Heart right ventricle (tissue), 16 donors: ENCODE measurements around the gene HRCT1. TPM values are rescaled to one million over a fixed set of nuclear protein-coding genes. Genes with fewer than 3 reads are reported as not detected.
"Not testable (repeated sequence)": the region's sequence is repeated elsewhere in the genome, so short reads cannot be mapped to it uniquely, and the experiment has no call there.

Experiments used
- ATAC-seq, 8 donors: fragments of 200-7000 bp; cut with Tn5 transposase; one replicate each; pipeline ENCODE4 v1.9.1; 2020; ENCODE audit warnings: mild to moderate bottlenecking in 8 of 8, moderate library complexity in 8 of 8, moderate number of reproducible peaks in 1 of 8
- DNase-seq, 2 donors: peaks; one replicate each; pipeline ENCODE4 v3.0.0-alpha.2; 2020
- H3K27ac ChIP-seq, 10 donors: fragments of 200-600 bp; sonication (generic) in 2 of 10; one replicate each; pipeline versions ENCODE4 v1.5.0 to v1.8.0; 2020 to 2022; ENCODE audit warnings: mild to moderate bottlenecking in 3 of 10
- H3K27me3 ChIP-seq, 7 donors: fragments of 200-600 bp; one replicate each; pipeline ENCODE4 v1.8.0; 2021 to 2022; ENCODE audit warnings: mild to moderate bottlenecking in 2 of 7
- H3K36me3 ChIP-seq, 9 donors: fragments of 200-600 bp; sonication (generic) in 1 of 9; one replicate each; pipeline versions ENCODE4 v1.5.0 to v1.8.0; 2020 to 2022; ENCODE audit warnings: mild to moderate bottlenecking in 2 of 9
- H3K4me1 ChIP-seq, 9 donors: fragments of 200-600 bp; sonication (generic) in 1 of 9; one replicate each; pipeline versions ENCODE4 v1.5.0 to v1.8.0; 2020 to 2022; ENCODE audit warnings: mild to moderate bottlenecking in 4 of 9
- H3K4me3 ChIP-seq, 10 donors: fragments of 200-600 bp; sonication (generic) in 2 of 10; one replicate each; pipeline versions ENCODE4 v1.5.0 to v1.8.0; 2020 to 2022; ENCODE audit warnings: mild to moderate bottlenecking in 7 of 10, moderate library complexity in 2 of 10
- H3K9me3 ChIP-seq, 11 donors: fragments of 200-600 bp in 10 of 11; sonication (generic) in 2 of 11; one replicate each; pipeline versions ENCODE4 v1.5.0 to v1.8.0; 2013 to 2022; ENCODE audit warnings: mild to moderate bottlenecking in 2 of 11, control low read depth in 1 of 11, moderate library complexity in 1 of 11
- CTCF ChIP-seq, 9 donors: fragments of 200-600 bp; sonication (generic) in 2 of 9; IDR thresholded peaks; one replicate each; pipeline versions ENCODE4 v1.5.0 to v1.8.0; 2021 to 2022; ENCODE audit warnings: antibody characterized with exemption in 9 of 9, mild to moderate bottlenecking in 5 of 9, moderate library complexity in 1 of 9
- WGBS, 2 donors: extraction: QIAGEN DNeasy Blood & Tissue Kit; methylation state at CpG; one replicate each; pipeline ENCODE4 v1.1.7; 2013; ENCODE audit warnings: inconsistent platforms in 1 of 2; 5-methylcytosine and 5-hydroxymethylcytosine counted together
- intact Hi-C, 10 donors: fragments of 100-400 bp; cut with DNase I; formaldehyde crosslinking; loops; one replicate each; pipeline versions ENCODE4 v1.11.1 to v1.14.2; 2022
- polyA plus RNA-seq, 2 donors: library from polyadenylated mRNA; stranded (reverse); fragments of 200-250 nt; gene quantifications; one replicate each; pipeline ENCODE4 v1.2.3, GENCODE V29; 2013
- total RNA-seq, 10 donors: library from RNA; stranded (reverse); fragmentation: NEBNext Ultra II Directional in 3 of 10; extraction: Animal tissue kit (Norgen Biotek cat#: 25700) in 3 of 10; gene quantifications; one replicate each; pipeline versions ENCODE4 v1.2.1 to v1.2.4, GENCODE V29; 2021 to 2023
- donor health status: Arrhythmogenic right ventricular cardiomyopathy.
- donor health status: ischemic (EF 13 %, LVEDD 7.1; RV severe dilation, severe dysfunction).
- donor health status: healthy with polysubstance abuse.
- donor health status: DM: no; HTN: yes; CAD: no.
- donor health status: DM: no; HTN: no; CAD: no.
- donor health status: ischemic (EF 25% LVEDD 6.9; RV normal size, moderate dysfunction).
- donor health status: ischemic (EF 25% LVEDD 5.7; RV mildly dilated, moderate dysfunction).
- donor health status: healthy.
- donor health status: DM: yes; HTN: yes; CAD: no.
- donor health status: Ischemic cardiomyopathy.
- donor health status: ischemic (EF 35%, LVEDD 5.7; RV mildly dilated, moderate dysfunction).
- donor health status: nonischemic (EF 11% LVEDD 7.7; RV severe dilation, severe dysfunction).
- donor health status: DM: yes; HTN: yes; CAD: no.
- donor health status: PGD.
- donor health status: ischemic (EF 29% LVEDD 5.4; RV normal size, mild dysfunction).
- donor health status: nonischemic (EF 23%, LVEDD 6.1; RV moderate dilation, normal function).

The HRCT1 gene
- total and polyA plus RNA-seq, 12 donors, result 1.5 to 13.9 (median 3.2) TPM

- no peak overlapping the region for H3K4me3 ChIP-seq
- H3K27me3 ChIP-seq, result no peaks in the 10 kb centered on the region
- DNase-seq (no peak), ATAC-seq (no peak)
- no peaks in the 10 kb centered on the region for H3K36me3 ChIP-seq
- WGBS, 2 donors, result 96 to 97% methylated on average over 3 of the region's 3 CpGs
- TF ChIP-seq CTCF (IDR thresholded peaks at IDR 0.05), result no peak
- H3K4me1 ChIP-seq, result peaks cover 0 to 27% (median 0%) of the 10 kb centered on the region in 9 donors
- intact Hi-C loops, result no loop called here
- no peak overlapping the region for H3K27ac ChIP-seq
- H3K9me3 ChIP-seq, result no peaks in the 10 kb centered on the region
These were observed 26.7 kb downstream of the HRCT1 start for GRCh38 chr9:35932735-35933134.

GRCh38 chr9:35933550-35934067, 27.6 kb downstream of the HRCT1 start:
- no peak overlapping the region for H3K4me3 ChIP-seq
- no peak for ATAC-seq
- no peaks in the 10 kb centered on the region for H3K9me3 ChIP-seq
- H3K4me1 ChIP-seq, result peaks cover 0 to 20% (median 0%) of the 10 kb centered on the region in 9 donors
- H3K36me3 ChIP-seq, result no peaks in the 10 kb centered on the region
- DNase-seq, result no peak
- no peak overlapping the region for H3K27ac ChIP-seq
- intact Hi-C loops, result no loop called here
- WGBS, 2 donors, result 89 to 92% methylated on average over 4 of the region's 4 CpGs
- TF ChIP-seq CTCF (IDR thresholded peaks at IDR 0.05), result no peak
- H3K27me3 ChIP-seq, result no peaks in the 10 kb centered on the region

- H3K4me1 ChIP-seq, result peaks cover 0 to 15% (median 0%) of the 10 kb centered on the region in 9 donors
- H3K27me3 ChIP-seq, DNase-seq, H3K4me3 ChIP-seq, H3K36me3 ChIP-seq, ATAC-seq, H3K27ac ChIP-seq, intact Hi-C loops, H3K9me3 ChIP-seq: not testable (repeated sequence)
- WGBS, 2 donors, result 89 to 95% methylated on average over 6 of the region's 6 CpGs
These were observed 28.1 kb downstream of the HRCT1 start for GRCh38 chr9:35934069-35934468.

- peaks cover 0 to 7% (median 0%) of the 10 kb centered on the region in 9 donors for H3K4me1 ChIP-seq
These were observed 29.3 kb downstream of the HRCT1 start for GRCh38 chr9:35935261-35935660.

More at GRCh38 chr9:35935261-35935660, 29.3 kb downstream of the HRCT1 start:
- no peaks in the 10 kb centered on the region for H3K27me3 ChIP-seq
- WGBS, 2 donors, result 96% methylated on average over 4 of the region's 4 CpGs
- no peak for TF ChIP-seq CTCF (IDR thresholded peaks at IDR 0.05)
- H3K36me3 ChIP-seq, result no peaks in the 10 kb centered on the region
- ATAC-seq (no peak), DNase-seq (no peak)
- no peak overlapping the region for H3K27ac ChIP-seq
- intact Hi-C loops, result no loop called here
- H3K9me3 ChIP-seq, result no peaks in the 10 kb centered on the region
- no peak overlapping the region for H3K4me3 ChIP-seq
